ENCODE measurements around the gene MGRN1.

MGRN1 gene

DNA sequence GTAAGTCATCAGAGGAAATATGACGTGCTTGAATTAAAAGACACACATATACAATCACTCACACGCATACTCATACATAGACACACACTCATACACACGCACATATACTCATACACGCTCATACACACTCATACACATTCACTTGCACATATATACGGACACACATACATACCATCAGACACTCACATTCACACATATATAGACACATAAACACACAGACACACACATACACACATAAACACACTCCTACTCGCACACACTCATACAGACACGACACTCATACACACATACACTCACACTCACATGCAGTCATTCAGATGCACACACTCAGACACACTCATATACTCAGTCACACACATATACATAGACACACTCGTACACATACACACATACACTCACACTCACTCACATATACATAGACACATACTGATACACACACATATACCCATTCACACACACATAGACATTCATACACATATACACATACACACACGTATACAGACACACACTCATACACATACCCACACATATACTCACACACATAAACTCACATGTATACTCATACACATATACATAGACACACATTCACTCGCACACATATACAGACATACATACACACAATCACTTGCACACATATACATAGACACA is 43.8 kb downstream of the MGRN1 start:
- TF ChIP-seq CEBPB (IDR thresholded peaks at IDR 0.05) (no peak), EGR1 (IDR thresholded peaks at IDR 0.05) (no peak), TCF12 (IDR thresholded peaks at IDR 0.05; ENCODE audit: low read depth) (no peak), TEAD4 (IDR thresholded peaks at IDR 0.05) (no peak), FOXM1 (IDR thresholded peaks at IDR 0.05; ENCODE audit: borderline replicate concordance, low read depth) (no peak), NFIC (IDR thresholded peaks at IDR 0.05) (no peak), ZBTB7A (IDR thresholded peaks at IDR 0.05; ENCODE audit: low read depth) (no peak), EP300 (IDR thresholded peaks at IDR 0.05; ENCODE audit: borderline replicate concordance) (no peak), CREB1 (IDR thresholded peaks at IDR 0.05; ENCODE audit: low read depth) (no peak), YY1 (IDR thresholded peaks at IDR 0.05; ENCODE audit: low read depth) (no peak), TAF1 (IDR thresholded peaks at IDR 0.05; ENCODE audit: low read depth) (no peak), RAD21 (IDR thresholded peaks at IDR 0.05; ENCODE audit: low read depth) (no peak)
- TF ChIP-seq, protein P1, sequence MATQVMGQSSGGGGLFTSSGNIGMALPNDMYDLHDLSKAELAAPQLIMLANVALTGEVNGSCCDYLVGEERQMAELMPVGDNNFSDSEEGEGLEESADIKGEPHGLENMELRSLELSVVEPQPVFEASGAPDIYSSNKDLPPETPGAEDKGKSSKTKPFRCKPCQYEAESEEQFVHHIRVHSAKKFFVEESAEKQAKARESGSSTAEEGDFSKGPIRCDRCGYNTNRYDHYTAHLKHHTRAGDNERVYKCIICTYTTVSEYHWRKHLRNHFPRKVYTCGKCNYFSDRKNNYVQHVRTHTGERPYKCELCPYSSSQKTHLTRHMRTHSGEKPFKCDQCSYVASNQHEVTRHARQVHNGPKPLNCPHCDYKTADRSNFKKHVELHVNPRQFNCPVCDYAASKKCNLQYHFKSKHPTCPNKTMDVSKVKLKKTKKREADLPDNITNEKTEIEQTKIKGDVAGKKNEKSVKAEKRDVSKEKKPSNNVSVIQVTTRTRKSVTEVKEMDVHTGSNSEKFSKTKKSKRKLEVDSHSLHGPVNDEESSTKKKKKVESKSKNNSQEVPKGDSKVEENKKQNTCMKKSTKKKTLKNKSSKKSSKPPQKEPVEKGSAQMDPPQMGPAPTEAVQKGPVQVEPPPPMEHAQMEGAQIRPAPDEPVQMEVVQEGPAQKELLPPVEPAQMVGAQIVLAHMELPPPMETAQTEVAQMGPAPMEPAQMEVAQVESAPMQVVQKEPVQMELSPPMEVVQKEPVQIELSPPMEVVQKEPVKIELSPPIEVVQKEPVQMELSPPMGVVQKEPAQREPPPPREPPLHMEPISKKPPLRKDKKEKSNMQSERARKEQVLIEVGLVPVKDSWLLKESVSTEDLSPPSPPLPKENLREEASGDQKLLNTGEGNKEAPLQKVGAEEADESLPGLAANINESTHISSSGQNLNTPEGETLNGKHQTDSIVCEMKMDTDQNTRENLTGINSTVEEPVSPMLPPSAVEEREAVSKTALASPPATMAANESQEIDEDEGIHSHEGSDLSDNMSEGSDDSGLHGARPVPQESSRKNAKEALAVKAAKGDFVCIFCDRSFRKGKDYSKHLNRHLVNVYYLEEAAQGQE (IDR thresholded peaks at IDR 0.05; ENCODE audit: low read depth): no peak
- TF ChIP-seq, protein P2, sequence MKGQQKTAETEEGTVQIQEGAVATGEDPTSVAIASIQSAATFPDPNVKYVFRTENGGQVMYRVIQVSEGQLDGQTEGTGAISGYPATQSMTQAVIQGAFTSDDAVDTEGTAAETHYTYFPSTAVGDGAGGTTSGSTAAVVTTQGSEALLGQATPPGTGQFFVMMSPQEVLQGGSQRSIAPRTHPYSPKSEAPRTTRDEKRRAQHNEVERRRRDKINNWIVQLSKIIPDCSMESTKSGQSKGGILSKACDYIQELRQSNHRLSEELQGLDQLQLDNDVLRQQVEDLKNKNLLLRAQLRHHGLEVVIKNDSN (IDR thresholded peaks at IDR 0.05): no peak
- TF ChIP-seq, protein P3, sequence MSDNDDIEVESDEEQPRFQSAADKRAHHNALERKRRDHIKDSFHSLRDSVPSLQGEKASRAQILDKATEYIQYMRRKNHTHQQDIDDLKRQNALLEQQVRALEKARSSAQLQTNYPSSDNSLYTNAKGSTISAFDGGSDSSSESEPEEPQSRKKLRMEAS (IDR thresholded peaks at IDR 0.05): no peak

DNA sequence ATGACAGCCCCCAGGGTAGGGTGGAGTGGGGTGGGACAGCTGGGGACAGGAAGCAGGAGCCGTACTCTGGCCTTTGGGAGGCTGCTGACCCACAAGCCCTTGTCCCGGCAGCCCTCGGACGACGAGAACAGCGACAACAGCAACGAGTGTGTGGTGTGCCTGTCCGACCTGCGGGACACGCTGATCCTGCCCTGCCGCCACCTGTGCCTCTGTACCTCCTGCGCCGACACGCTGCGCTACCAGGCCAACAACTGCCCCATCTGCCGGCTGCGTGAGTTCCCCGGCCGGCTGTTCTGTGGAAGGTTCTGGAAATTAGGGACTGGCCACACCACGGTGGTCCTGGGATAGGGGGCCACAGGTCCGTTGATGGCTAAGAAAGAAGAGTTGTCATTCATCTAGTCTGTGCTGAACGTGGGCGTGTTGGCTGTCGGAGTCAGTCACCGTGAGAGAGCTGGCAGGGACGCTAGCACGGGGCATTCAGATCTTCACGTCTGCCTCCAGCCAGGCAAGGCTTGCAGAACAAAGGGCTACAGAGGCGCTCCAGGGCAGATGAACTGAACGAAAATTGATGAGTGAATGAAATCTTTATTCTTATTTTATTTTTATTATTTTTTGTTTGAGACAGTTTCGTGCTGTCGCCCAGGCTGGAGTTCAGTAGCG is 48.9 kb downstream of the MGRN1 start:
- TF ChIP-seq YY1 (IDR thresholded peaks at IDR 0.05; ENCODE audit: low read depth) (no peak), CREB1 (IDR thresholded peaks at IDR 0.05; ENCODE audit: low read depth) (no peak), ZBTB7A (IDR thresholded peaks at IDR 0.05; ENCODE audit: low read depth) (no peak)

DNA sequence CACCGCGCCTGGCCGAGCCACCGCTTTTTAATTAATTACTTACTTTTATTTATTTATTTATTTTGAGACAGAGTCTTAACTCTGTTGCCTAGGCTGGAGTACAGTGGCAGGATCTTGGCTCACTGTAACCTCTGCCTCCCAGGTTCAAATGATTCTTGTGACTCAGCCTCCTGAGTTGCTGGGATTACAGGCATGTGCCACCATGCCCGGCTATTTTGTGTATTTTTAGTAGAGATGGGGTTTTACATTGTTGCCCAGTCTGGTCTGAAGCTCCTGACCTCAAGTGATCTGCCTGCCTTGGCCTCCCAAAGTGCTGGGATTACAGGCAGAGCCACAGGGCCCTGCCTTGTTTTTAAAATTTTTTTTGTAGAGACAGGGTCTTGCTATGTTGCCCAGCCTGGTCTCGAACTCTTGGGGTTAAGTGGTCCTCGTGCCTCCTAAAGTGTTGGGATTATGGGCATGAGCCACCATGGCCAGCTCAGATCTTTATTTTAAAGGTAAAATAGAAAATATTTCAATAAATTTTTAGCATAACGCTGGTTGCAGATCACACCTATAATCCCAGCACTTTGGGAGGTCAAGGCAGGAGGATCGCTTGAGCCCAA is 50.4 kb downstream of the MGRN1 start:
- TF ChIP-seq, protein P1 (IDR thresholded peaks at IDR 0.05; ENCODE audit: low read depth): no peak
- TF ChIP-seq, protein P3 (IDR thresholded peaks at IDR 0.05): no peak
- TF ChIP-seq CREB1 (IDR thresholded peaks at IDR 0.05; ENCODE audit: low read depth) (no peak), TEAD4 (IDR thresholded peaks at IDR 0.05) (no peak), ZBTB7A (IDR thresholded peaks at IDR 0.05; ENCODE audit: low read depth) (no peak), FOXM1 (IDR thresholded peaks at IDR 0.05; ENCODE audit: borderline replicate concordance, low read depth) (no peak), EGR1 (IDR thresholded peaks at IDR 0.05) (no peak), TAF1 (IDR thresholded peaks at IDR 0.05; ENCODE audit: low read depth) (no peak), NFIC (IDR thresholded peaks at IDR 0.05) (no peak), RAD21 (IDR thresholded peaks at IDR 0.05; ENCODE audit: low read depth) (no peak), YY1 (IDR thresholded peaks at IDR 0.05; ENCODE audit: low read depth) (no peak), TCF12 (IDR thresholded peaks at IDR 0.05; ENCODE audit: low read depth) (no peak), EP300 (IDR thresholded peaks at IDR 0.05; ENCODE audit: borderline replicate concordance) (no peak), CEBPB (IDR thresholded peaks at IDR 0.05) (no peak)
- TF ChIP-seq, protein P2 (IDR thresholded peaks at IDR 0.05): no peak

DNA sequence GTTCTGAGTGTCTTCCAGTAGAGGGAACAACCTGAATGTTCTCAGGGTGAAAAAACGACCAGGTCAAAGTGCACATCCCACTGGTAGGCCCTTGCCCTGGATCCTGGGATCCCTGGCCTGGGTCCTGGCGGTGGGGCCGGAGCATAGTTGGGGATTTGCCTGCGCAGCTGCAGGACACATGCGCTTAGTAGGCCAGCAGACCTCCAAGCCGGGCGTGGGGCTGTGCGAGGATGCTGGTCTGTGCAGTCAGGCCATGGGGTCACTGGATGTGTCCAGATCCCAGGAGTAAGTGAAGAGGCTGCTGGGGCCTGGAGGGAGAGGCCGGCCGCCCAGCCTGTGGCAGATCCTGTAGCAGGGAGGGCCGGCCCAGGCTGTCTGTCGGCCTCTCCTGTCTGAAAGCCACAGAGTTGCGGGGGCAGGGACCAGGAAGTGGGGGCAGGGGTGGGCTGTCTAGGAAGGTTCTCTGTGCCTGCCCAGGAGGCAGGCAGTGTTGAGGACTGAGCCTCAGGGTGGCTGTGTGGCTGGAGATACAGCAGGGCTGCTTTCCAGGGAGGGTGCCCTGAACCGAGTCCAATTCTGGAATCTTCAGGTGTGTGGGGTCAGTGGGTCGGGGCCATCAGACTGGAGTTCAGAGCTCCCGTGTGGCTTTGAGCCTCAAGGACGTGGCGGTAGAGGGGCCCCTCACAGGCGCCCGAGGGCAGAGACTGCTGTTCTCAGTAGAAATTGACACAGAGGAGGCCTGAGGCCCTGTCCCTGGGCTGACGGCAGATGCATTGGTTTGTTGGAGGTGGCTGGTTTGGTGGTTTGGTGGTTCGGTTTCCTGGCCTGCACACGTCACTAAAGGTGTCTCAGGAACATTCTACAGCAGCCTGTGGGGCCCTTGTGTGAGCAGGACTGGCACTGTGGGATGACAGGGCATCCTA is 51.5 kb downstream of the MGRN1 start:
- TF ChIP-seq ZBTB7A (IDR thresholded peaks at IDR 0.05; ENCODE audit: low read depth) (no peak), TCF12 (IDR thresholded peaks at IDR 0.05; ENCODE audit: low read depth) (no peak), YY1 (IDR thresholded peaks at IDR 0.05; ENCODE audit: low read depth) (no peak), CEBPB (IDR thresholded peaks at IDR 0.05) (no peak), RAD21 (IDR thresholded peaks at IDR 0.05; ENCODE audit: low read depth) (no peak), EP300 (IDR thresholded peaks at IDR 0.05; ENCODE audit: borderline replicate concordance) (no peak), CREB1 (IDR thresholded peaks at IDR 0.05; ENCODE audit: low read depth) (no peak), TAF1 (IDR thresholded peaks at IDR 0.05; ENCODE audit: low read depth) (no peak), TEAD4 (IDR thresholded peaks at IDR 0.05) (no peak), NFIC (IDR thresholded peaks at IDR 0.05) (no peak), FOXM1 (IDR thresholded peaks at IDR 0.05; ENCODE audit: borderline replicate concordance, low read depth) (no peak), EGR1 (IDR thresholded peaks at IDR 0.05) (no peak)
- TF ChIP-seq, protein P3 (IDR thresholded peaks at IDR 0.05): no peak
- TF ChIP-seq, protein P2 (IDR thresholded peaks at IDR 0.05): no peak
- TF ChIP-seq, protein P1 (IDR thresholded peaks at IDR 0.05; ENCODE audit: low read depth): no peak

Measured in Ishikawa (cell line).